ENCODE results near the gene MIER2.

- TF ChIP-seq CTCF (IDR thresholded peaks at IDR 0.05; ENCODE audit: poor library complexity, severe bottlenecking) (no peak), EZH2 (IDR thresholded peaks at IDR 0.05; ENCODE audit: borderline replicate concordance, insufficient read depth, low read length, poor library complexity, severe bottlenecking) (no peak), EP300 (conservative IDR thresholded peaks at IDR 0.05; ENCODE audit: poor library complexity, severe bottlenecking) (no peak), RAD21 (conservative IDR thresholded peaks at IDR 0.05) (no peak), TAF1 (IDR thresholded peaks at IDR 0.05; ENCODE audit: low read depth) (no peak), REST (IDR thresholded peaks at IDR 0.05; ENCODE audit: borderline replicate concordance) (no peak)
Observed at GRCh38 chr19:343451-343931, 1.1 kb downstream of the MIER2 start.

Measured in neural cell (in vitro differentiated cells).